ENCODE measurements around the gene C3orf38. TPM values are rescaled to one million over a fixed set of nuclear protein-coding genes. Genes with fewer than 3 reads are reported as not detected.
A peak's percentile ranks its signal among the peaks of the same experiment; 100 is the strongest.
"Not testable (repeated sequence)": the region's sequence is repeated elsewhere in the genome, so short reads cannot be mapped to it uniquely, and the experiment has no call there.

The C3orf38 gene
- 10 to 100 TPM; 25.8 to 31.2 (median 27.5) TPM for polyA plus RNA-seq (ENCODE audit: insufficient read length in 4 of 4)

DNA sequence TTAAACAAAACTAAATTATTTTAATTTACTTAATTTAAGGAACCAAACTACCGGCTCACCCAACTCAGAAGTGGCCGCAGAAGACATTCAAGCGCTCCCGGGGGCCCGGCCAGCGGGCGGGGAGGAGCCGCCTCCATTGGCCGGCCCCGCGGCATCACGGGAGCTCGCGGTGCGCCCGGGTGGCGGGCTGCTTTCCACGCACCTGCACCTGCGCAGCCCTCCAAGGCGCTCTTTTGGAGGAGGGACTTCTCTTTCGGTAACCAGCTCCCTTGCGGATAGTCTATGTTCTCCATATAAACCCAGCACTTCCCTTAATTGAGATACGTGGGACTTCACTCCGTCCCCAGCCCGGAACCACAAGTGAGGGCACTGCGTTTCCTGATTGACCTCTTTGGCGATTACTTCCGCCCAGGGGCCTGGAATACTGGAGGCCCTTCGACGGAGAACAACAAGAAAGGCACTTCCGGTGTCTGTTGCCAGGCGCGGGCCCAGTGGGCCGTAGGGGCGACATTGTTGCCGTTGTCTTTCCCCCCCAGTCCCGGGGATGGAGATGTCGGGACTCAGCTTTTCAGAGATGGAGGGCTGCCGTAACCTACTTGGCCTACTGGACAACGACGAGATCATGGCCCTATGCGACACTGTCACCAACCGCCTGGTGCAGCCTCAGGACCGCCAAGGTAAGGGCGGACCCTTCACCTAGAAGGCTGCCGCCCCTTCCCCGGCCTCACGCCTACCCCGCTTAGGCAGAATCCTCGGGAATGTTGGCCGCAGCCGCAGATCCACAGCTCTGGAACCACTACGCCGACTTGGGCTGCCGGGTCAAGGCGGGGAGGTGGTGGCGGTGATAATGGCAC is at the start of gene C3orf38:
Gene C3orf38 (plus strand): TSS at position 451 of the 854 bp plus-strand sequence. CDS start 94 bp downstream, at position 545.
- DNase-seq (ENCODE audit: low read depth in 4 of 4, low spot score in 2 of 4) = peak; percentile 84 to 97 (median 88)

DNA sequence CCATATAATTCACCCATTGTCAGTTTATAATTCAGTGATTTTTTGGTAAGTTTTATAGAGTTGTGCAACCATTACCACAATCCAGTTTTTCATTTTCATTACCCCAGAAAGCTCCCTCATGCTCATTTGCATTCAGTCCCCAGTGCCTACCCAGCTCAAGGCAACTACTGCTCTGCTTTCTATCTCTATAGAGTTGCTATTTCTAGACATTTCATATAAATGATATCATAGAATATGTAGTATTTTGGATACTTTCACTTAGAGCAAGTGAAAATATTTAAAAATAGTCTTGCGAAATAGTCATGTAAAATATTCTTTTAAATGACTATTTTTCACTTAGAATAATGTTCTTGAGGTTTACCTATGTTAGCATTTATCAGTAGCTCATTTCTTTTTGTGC is 48.6 kb upstream of the C3orf38 start:
- DNase-seq (ENCODE audit: low read depth in 4 of 4, low spot score in 2 of 4) = no peak

DNA sequence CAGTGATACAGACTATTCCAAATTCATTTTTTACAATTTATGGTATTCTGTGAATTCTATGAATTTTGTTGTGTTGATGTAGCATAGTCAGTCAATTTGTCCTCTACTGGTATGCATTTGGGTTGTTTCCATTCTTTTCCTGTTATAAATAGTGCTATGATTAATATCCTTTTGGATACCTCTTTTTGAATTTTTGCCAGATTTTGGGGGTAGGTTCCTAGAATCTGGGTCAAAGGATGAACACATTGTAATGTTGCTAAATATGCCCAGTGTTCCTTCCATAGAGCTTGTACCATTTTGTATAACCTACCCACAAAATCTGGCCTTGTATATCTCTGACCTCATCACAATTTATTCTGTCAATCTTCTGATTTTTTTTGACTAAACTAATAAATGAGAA is 44.4 kb upstream of the C3orf38 start:
- no peak for DNase-seq (ENCODE audit: low read depth in 4 of 4, low spot score in 2 of 4)

DNA sequence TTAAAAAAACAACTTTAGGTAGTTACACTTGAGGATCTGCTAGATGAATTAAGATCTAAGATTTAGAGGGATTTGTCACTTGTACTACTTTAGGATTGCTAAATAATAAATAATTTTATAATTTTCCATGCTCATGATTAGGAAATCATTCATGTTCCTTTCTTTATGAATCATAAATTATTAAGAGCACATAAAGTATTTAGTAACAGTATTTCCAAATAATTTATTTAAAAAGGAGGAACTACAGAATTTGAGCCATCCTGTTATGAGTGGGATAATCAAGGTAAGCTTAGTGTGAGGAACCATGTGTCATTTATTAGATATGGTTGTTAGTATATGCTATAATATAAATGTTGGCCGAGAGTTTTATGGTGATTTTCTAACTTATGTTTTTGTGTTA is 37.5 kb upstream of the C3orf38 start:
- no peak for DNase-seq (ENCODE audit: low read depth in 4 of 4, low spot score in 2 of 4)

DNA sequence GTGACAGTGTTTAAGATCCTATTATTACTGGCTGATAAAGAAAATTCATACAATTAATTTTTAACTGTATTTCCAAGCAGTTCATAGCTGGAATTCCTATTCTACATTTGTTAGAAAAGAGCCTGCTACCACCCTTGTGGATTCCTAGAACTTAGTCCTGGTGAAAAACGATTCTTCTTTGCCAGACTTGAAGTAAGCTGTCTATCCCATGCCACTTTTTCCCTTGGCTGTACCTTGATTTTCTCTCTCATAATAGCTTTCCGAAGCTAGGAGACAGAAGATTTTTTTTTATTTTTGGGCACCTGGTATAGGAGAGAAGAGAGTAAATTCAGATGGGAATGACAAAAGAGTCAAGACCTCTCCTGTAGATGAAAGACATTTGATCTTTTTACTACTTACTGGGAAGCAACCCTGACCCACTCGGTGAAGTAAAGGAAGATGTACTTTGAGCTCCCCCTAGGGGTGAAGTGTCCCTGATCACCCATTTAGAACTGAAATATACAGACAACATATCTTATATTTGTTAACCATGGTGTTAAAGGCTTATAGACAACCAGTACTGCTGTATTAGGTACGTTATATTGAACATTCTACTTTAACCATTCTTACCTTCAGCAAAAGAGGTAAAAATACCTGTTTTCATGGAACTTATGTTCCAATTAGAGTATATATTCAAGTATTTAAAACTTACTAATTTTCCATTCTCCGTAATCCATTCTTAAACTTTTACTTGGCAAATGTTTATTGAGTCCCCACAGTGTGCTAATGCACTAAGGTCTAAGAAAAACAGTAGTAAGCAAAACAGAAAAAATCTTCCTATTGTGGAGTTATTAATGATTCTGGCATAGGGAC is 36.2 kb upstream of the C3orf38 start:
- peak; percentile 45 to 60 (median 48) for DNase-seq (ENCODE audit: low read depth in 4 of 4, low spot score in 2 of 4)

DNA sequence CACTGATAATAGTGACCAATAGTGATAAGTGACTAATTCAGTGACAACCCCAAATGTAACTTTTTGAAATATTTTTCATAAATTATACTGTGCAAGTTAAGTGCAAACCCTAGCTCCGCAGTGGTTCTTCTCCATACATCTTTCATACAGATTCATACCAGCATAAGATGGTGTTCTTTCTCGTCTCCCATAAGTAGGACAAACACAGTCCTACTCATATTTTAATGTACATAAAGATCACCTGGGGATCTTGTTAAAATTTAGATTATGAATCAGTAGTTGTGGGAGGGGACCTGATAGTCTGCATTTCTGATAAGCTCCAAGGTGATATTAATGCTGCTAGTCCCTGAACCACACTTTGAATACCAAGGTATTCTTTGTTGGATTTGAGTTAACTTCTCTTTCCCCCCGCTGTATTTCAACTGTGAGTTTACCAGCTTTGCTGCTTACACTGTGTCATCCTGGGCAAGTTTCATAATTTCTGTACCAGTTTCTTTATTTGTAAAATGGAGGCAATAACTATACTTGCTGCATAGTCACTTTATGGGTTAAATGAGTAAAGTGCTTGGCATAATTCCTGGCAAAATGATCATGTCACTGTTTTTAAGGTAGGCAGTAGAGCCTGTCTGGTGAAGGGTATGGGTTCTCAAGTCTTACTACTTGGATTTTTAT is 34.7 kb upstream of the C3orf38 start:
- DNase-seq (ENCODE audit: low read depth in 4 of 4, low spot score in 2 of 4) = no peak

DNA sequence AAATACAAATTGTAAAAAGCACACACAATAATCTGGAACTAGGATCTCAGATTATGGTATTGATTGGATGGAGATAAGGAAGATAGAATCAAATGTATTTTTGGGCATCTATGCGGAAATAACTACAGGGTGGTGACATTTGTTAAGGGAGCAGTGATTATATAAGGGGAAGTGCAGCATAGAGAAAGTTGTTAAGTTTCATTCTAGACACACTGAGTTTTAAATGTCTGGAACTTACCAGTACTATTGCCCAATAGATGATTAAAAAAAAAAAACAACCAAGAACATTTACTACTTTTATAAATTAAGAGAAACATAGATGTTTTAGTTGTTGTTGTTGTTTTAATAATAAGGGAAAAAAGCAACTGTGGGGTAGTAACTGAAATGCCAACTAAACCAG is 32.1 kb upstream of the C3orf38 start:
- DNase-seq (ENCODE audit: low read depth in 4 of 4, low spot score in 2 of 4) = no peak

DNA sequence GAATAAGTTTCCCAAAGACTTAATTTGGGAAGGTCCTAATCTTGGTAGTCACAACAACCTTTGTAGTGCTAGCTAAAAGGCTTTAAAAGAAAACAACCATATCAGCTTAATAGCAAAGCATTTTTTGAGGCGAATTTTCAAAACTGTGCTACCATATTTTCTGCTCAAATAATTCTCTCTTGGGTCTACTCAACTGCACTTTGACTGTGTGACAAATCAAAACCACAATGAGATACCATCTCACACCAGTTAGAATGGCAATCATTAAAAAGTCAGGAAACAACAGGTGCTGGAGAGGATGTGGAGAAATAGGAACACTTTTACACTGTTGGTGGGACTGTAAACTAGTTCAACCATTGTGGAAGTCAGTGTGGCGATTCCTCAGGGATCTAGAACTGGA is 31.2 kb upstream of the C3orf38 start:
- DNase-seq (ENCODE audit: low read depth in 4 of 4, low spot score in 2 of 4) = not testable (repeated sequence)

DNA sequence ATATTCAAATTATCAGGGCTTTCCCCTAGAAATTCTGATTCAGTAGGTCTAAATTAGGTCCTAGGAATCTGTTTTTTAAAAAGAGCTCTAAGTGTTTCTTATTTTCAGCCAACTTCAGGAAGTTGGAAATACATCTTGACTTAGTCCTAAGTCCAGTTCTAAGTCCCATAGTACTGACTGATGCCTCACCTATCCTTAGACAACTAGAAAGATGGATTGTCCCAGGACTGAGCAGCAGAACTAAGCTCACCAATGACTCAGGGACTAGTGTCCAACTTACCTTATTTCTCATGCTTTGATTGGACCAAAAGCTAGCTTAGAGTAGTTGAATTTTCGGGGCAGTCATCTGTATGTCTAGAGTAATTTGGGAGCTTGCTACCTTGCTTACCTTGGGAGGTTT is 26.2 kb upstream of the C3orf38 start:
- no peak for DNase-seq (ENCODE audit: low read depth in 4 of 4, low spot score in 2 of 4)

DNA sequence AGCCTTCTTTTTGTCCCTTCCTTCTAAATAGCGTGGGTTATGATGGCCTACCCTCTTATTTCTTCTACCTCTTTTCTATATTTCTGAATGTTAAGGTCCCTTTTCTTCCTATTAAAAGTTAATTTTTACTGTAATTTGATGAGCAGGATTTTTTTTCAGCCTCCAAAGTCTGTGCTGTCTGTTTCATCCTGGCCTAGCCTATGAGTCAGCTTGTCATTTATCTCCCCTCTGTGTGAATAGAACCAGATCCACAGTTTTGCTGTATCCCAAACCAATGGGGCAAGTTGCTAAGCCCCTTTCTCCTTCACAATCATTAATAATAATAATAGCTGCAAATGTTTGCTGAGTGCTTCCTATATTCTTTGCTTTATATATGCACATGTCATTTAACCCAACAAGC is 18.1 kb upstream of the C3orf38 start:
- no peak for DNase-seq (ENCODE audit: low read depth in 4 of 4, low spot score in 2 of 4)

DNA sequence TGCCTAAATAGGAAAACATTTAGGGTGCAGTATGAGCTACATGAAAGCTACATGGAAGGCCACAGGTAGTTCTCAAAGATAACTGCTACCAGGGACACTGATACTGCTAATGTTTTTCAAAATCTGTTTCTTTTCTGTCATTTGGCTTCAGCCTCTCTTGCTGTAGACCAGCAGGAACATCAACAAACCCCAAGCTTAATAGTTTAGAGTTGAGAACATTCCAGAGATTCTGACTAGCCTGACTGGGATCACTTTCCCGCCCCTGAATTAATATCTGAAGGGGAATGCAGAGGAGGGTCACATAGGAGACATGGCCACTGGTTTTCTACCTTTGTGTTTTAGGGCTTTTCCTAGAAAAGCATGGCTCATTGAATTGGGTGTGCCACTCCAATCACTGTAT is 16.9 kb upstream of the C3orf38 start:
- no peak for DNase-seq (ENCODE audit: low read depth in 4 of 4, low spot score in 2 of 4)

DNA sequence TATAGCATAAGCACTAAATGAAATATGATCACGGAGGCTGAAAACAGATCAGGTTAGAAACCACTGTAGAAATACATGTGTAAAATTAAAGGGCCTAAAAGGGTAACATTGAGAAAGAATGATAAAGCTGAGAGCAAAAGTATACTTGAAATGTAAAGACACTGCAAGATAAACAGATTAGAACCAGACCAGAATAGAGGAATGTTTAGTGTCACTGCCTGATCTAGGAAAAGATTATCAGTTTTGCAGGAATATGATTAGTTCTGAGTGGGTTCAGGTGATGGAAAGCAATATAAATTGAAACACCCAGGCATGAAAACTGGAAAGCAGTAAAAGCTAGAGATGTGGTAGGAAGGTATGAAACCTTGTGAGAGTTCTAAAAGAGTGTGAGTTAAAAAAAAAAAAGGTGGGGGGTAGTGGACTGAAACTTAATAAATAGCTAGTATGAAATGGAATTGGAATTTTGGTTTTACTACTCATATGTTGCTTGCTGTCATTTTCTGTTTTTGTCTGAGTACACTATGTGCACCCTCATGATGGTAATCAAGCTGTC is 16.0 kb upstream of the C3orf38 start:
- no peak for DNase-seq (ENCODE audit: low read depth in 4 of 4, low spot score in 2 of 4)

DNA sequence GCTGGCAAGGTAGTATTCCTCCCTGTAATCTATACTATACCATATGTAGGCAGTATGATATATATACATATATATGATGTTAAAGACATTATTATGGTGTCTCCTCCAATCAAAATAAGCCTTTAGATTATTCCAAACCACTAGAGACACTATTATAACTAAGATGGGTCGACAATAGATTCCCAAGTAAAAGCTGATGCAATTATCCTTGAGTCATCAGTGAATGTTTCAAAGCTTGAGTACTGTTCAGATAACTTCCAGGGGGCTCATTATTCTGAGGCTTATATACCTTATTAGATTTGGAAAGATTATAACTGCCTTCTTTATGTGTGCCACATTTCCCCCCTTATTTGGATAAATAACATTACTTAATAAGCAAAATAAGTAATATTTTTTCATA is 11.9 kb upstream of the C3orf38 start:
- DNase-seq (ENCODE audit: low read depth in 4 of 4, low spot score in 2 of 4) = no peak

DNA sequence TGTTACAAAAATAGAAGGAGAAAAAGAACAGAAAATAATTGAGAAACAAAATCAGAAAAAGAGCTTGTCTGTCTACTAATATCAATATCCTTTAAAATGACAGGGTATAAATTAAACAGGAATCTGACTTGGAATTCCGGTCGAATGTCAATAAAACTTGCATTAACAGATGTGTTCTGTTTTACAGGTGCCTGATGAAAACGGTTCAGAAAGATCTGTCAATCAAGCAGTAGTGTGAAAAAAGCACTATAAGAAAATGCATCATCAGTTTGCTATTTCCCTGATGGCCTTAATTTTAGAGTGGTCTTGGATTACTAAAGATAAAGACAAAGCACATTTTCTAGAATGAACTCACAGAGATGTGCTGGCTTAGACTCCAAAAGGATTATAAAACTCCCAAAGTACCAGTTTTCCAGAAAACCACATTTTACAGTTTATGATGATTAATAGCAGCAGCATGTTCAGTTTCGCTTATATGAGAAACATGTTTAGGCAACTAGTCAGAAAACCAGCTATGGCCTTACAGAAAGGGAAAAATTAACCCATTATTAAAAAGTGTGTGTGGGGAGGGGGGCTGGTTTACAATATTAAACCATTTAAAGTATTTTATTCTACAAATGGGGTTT is 8.2 kb upstream of the C3orf38 start:
- DNase-seq (ENCODE audit: low read depth in 4 of 4, low spot score in 2 of 4) = no peak

DNA sequence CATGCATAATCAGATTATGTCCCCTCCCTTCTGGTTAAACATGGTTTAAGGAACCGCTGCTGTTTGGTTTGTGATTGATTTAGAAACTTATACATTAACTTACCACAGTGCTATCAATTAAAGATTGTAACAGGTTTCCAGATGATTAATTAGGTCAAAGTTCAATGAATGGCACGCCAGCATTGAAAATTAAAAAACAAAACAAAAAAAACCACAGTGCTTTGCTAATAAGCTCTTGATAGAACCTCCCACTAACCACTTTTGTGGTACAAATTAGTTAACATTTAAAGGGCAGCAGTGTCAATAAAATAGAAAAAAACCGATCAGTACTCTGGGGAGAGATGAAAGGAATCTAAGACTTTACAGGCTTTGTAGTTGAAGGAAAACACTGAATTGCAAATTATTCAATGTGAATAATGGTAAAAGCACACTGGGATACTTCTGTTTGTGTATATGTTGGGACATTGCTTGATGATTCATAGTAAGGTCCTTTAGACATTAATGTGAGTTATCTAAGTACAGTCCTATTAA is 7.6 kb upstream of the C3orf38 start:
- no peak for DNase-seq (ENCODE audit: low read depth in 4 of 4, low spot score in 2 of 4)

DNA sequence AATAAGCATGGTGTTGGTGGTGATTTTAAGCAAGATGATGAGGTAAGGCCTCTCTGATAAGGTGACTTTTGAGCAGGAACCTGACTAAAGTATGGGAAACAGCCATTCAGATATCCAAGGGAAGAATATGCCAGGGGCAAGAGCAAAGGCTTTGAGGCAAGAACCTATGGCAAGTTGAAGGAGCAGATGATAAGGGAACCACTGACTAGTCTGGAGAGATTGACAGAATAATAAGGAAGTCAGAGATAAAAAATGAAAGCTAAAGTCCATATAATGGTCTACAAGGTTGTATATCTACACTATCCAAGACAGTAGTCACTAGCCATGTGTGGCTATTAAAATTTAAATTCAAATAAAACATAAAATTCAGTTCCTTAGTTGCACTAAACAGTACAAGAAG is 2.5 kb upstream of the C3orf38 start:
- DNase-seq (ENCODE audit: low read depth in 4 of 4, low spot score in 2 of 4) = no peak

DNA sequence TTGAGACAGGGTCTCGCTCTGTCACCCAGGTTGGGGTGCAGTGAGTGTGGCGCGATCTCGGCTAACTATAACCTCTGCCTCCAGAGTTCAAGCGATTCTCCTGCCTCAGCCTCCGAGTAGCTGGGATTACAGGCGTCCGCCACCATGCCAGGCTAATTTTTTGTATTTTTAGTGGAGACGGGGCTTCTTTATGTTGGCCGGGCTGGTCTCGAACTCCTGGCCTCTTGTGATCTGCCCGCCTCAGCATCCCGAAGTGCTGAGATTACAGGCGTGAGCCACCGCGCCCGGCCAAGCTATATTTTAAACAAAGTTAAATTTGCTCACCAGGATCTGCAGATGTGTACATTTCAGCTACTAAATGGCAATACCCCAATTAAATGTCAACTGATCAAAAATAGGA is 1.1 kb upstream of the C3orf38 start:
- DNase-seq (ENCODE audit: low read depth in 4 of 4, low spot score in 2 of 4) = no peak

DNA sequence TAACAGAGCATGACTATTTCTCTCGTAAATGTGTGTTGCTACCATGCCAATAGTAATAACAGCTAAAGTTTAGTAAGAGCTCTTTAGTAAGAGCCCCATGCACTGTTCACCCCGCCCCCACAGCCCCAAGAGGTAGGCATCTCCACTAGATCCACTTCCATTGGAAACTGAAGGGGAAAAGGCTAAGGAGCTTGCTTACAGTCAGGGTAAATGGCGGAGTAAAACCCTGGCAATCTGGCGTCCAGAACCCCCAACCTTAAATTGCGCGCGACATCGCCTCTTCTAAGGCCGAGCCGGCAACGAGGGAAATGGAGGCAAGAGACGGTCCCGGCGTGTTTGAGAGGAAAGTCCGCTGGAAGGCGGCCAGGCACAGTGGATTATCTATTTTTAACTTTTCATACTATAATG is 654 bp upstream of the C3orf38 start:
- peak in 2 of 4 donors; percentile 21 to 34 for DNase-seq (ENCODE audit: low read depth in 4 of 4, low spot score in 2 of 4)

DNA sequence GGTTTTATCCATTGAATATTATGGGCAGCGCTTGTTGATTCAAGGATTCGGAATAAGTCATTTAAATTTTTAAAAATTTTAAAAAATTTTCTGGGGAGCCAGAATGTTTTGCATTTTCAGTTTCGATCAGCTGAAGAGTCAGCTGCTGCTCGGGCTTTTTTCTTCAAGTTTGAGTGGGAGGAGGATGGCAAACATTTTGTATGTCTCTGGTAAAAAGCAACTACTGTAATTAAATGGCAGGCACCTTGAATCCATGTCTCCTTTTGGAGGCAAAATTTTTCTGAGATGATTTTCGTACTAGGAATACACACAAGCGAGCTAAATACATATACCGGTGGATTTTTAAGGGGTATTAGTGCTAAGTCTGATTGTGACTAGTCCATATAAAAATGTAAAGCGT is 612 bp downstream of the C3orf38 start:
- DNase-seq (ENCODE audit: low read depth in 4 of 4, low spot score in 2 of 4) = peak in 2 of 4 donors; percentile 11 to 29

DNA sequence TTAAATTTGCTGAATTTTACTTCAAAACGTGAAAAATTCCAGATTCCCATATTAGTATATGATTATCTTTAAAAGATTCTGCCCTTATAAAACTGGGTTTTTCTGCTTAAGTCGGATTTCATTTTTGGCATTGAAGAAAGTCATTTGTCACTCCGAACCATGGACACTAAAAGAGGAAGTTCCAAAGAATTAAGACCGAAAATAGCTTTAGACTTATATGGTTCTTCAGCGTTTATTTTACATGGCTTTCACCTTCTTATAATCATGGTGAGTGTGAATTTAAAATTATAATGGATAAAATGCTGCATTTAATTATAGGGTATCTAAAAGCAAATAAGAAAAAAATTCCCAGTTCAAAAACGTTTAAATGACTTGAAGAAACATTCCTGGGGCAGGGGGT is 1.0 kb downstream of the C3orf38 start:
- peak in 1 of 4 donors; percentile 6 for DNase-seq (ENCODE audit: low read depth in 4 of 4, low spot score in 2 of 4)

All from left renal cortex interstitium (tissue), 4 donors.